DMS114 treated with DMSO at 0.1 percent for 48 hours (cell line): ENCODE results near the gene AUP1.

Experiments
- DNase-seq: peaks from one replicate; lab custom pipeline; 2025; ENCODE audit not compliant: unreplicated experiment; lab: John Stamatoyannopoulos, UW

The AUP1 gene

GRCh38 chr2:74514368-74515270, 14.9 kb downstream of the AUP1 start, which contains the start of gene TLX2:
TLX2 (plus strand) TSS chr2:74514450; CDS start chr2:74514807, 357 bp downstream.
- DNase-seq = no peak

- DNase-seq = no peak
Measured at GRCh38 chr2:74513605-74514367, 15.7 kb downstream of the AUP1 start.

- DNase-seq = no peak
Measured at GRCh38 chr2:74512744-74513604, 16.5 kb downstream of the AUP1 start.

- DNase-seq = no peak
Measured at GRCh38 chr2:74511104-74511989, 18.2 kb downstream of the AUP1 start.

GRCh38 chr2:74510272-74510671, 19.2 kb downstream of the AUP1 start:
- DNase-seq = no peak

GRCh38 chr2:74507926-74508520, 21.5 kb downstream of the AUP1 start:
- DNase-seq = no peak

- peak; percentile 96 for DNase-seq
Measured at GRCh38 chr2:74507145-74507925, 22.2 kb downstream of the AUP1 start, which contains the start of gene PCGF1. PCGF1 (minus strand) TSS chr2:74507695; CDS start chr2:74507668, 27 bp downstream.

GRCh38 chr2:74505448-74506246, 23.9 kb downstream of the AUP1 start:
- no peak for DNase-seq

GRCh38 chr2:74504591-74504990, 24.9 kb downstream of the AUP1 start:
- DNase-seq = no peak

- no peak for DNase-seq
Measured at GRCh38 chr2:74503506-74504475, 25.7 kb downstream of the AUP1 start.

- no peak for DNase-seq
Measured at GRCh38 chr2:74502720-74503505, 26.6 kb downstream of the AUP1 start.

- no peak for DNase-seq
Measured at GRCh38 chr2:74502147-74502719, 27.3 kb downstream of the AUP1 start.

GRCh38 chr2:74501335-74502071, 28.0 kb downstream of the AUP1 start:
- no peak for DNase-seq

GRCh38 chr2:74500578-74500946, 28.9 kb downstream of the AUP1 start:
- DNase-seq = no peak

GRCh38 chr2:74499940-74500577, 29.4 kb downstream of the AUP1 start:
- DNase-seq = no peak
